Uterus (tissue), 4 donors: Measurements from ENCODE around the gene COA5. TPM values are rescaled to one million over a fixed set of nuclear protein-coding genes. Genes with fewer than 3 reads are reported as not detected.

Experiments
- DNase-seq, 2 donors: peaks; one replicate each; pipeline ENCODE4 v3.0.0-alpha.2; 2019 to 2020
- H3K27ac ChIP-seq, 2 donors: fragments of 200-600 bp; sonication (generic); 1 replicate in 1 of 2; 2 replicates in 1 of 2; pipeline ENCODE4 v1.5.1; 2016 to 2018
- H3K27me3 ChIP-seq, 2 donors: fragments of 200-600 bp; sonication (generic); one replicate each; pipeline ENCODE4 v1.5.1; 2018 to 2019; ENCODE audit warnings: control low read depth in 1 of 2
- H3K36me3 ChIP-seq, 2 donors: fragments of 200-600 bp; sonication (generic); one replicate each; pipeline ENCODE4 v1.5.1; 2019; ENCODE audit warnings: control low read depth in 1 of 2
- H3K4me1 ChIP-seq, 2 donors: fragments of 200-600 bp; sonication (generic); one replicate each; pipeline ENCODE4 v1.5.1; 2018 to 2019; ENCODE audit warnings: control low read depth in 1 of 2
- H3K4me3 ChIP-seq, 2 donors: fragments of 200-600 bp; sonication (generic); 1 replicate in 1 of 2; 2 replicates in 1 of 2; pipeline ENCODE4 v1.5.1; 2018 to 2019; ENCODE audit warnings: mild to moderate bottlenecking in 1 of 2
- H3K9me3 ChIP-seq, 2 donors: fragments of 200-600 bp; sonication (generic); one replicate each; pipeline ENCODE4 v1.5.1; 2019; ENCODE audit warnings: control low read depth in 1 of 2
- CTCF ChIP-seq, 4 experiments: fragments of 200-600 bp in 2 of 4; fragments of 450-650 bp in 2 of 4; sonication (generic) in 2 of 4; IDR thresholded peaks; one replicate each; pipeline ENCODE4 v1.5.1; 2016 to 2019; ENCODE audit warnings: antibody characterized with exemption in 4 of 4, mild to moderate bottlenecking in 2 of 4, moderate library complexity in 1 of 4
- POLR2A ChIP-seq, 2 donors: fragments of 450-650 bp; IDR thresholded peaks; one replicate each; pipeline ENCODE4 v1.6.1; 2016; ENCODE audit warnings: antibody characterized with exemption in 2 of 2, mild to moderate bottlenecking in 1 of 2, moderate library complexity in 1 of 2
- intact Hi-C: fragments of 100-400 bp; cut with DNase I; formaldehyde crosslinking; loops from one replicate; pipeline ENCODE4 v1.15.1; 2023; ENCODE audit warnings: low total_unique reads
- total RNA-seq, 4 donors: library from RNA; depleted of rRNA in 3 of 4; stranded (reverse); fragments of >200 nt in 3 of 4; gene quantifications; one replicate each; pipeline versions ENCODE4 v1.1.0 to v1.2.4, GENCODE V29; 2014 to 2023
- donor health status: DM: yes; HTN: yes; CAD: no.

The COA5 gene
- total RNA-seq, 4 donors from 2014 or later: 9.5 to 76.5 (median 34.4) TPM

- Histone ChIP-seq H3K9me3 (no peaks in the 10 kb centered on the region), H3K36me3 (no peaks in the 10 kb centered on the region), H3K4me3 (no peak overlapping the region)
These were observed 24.3 kb downstream of the COA5 start for GRCh38 chr2:98583816-98584618.

GRCh38 chr2:98583276-98583675, 25.0 kb downstream of the COA5 start:
- TF ChIP-seq CTCF (IDR thresholded peaks at IDR 0.05): no peak
- no peak overlapping the region for H3K27ac ChIP-seq
- no peaks in the 10 kb centered on the region for H3K36me3 ChIP-seq
- H3K4me1 ChIP-seq: no peaks in the 10 kb centered on the region
- no peaks in the 10 kb centered on the region for H3K9me3 ChIP-seq
- no peaks in the 10 kb centered on the region for H3K27me3 ChIP-seq
- intact Hi-C loops: no loop called here
- H3K4me3 ChIP-seq: no peak overlapping the region
- DNase-seq: no peak

More at GRCh38 chr2:98583816-98584618, 24.3 kb downstream of the COA5 start:
- H3K27ac ChIP-seq: no peak overlapping the region
- TF ChIP-seq CTCF (IDR thresholded peaks at IDR 0.05) (no peak), POLR2A (IDR thresholded peaks at IDR 0.05) (no peak)
- H3K4me1 ChIP-seq: no peaks in the 10 kb centered on the region
- no peaks in the 10 kb centered on the region for H3K27me3 ChIP-seq
- intact Hi-C loops: no loop called here
- DNase-seq: no peak

GRCh38 chr2:98582523-98582922, 25.8 kb downstream of the COA5 start:
- intact Hi-C loops: no loop called here
- no peaks in the 10 kb centered on the region for H3K9me3 ChIP-seq
- no peak for DNase-seq
- no peak overlapping the region for H3K27ac ChIP-seq
- no peaks in the 10 kb centered on the region for H3K36me3 ChIP-seq
- H3K4me3 ChIP-seq: no peak overlapping the region
- H3K27me3 ChIP-seq: no peaks in the 10 kb centered on the region
- H3K4me1 ChIP-seq: no peaks in the 10 kb centered on the region
- no peak for TF ChIP-seq POLR2A (IDR thresholded peaks at IDR 0.05)
- TF ChIP-seq CTCF (IDR thresholded peaks at IDR 0.05): no peak

- Histone ChIP-seq H3K27ac (no peak overlapping the region), H3K27me3 (no peaks in the 10 kb centered on the region), H3K9me3 (no peaks in the 10 kb centered on the region), H3K4me1 (no peaks in the 10 kb centered on the region), H3K4me3 (no peak overlapping the region), H3K36me3 (no peaks in the 10 kb centered on the region)
- no peak for DNase-seq
- TF ChIP-seq CTCF (IDR thresholded peaks at IDR 0.05): no peak
- intact Hi-C loops: no loop called here
These were observed 27.5 kb downstream of the COA5 start for GRCh38 chr2:98580656-98581284.

- no peaks in the 10 kb centered on the region for H3K27me3 ChIP-seq
- TF ChIP-seq POLR2A (IDR thresholded peaks at IDR 0.05): no peak
- TF ChIP-seq CTCF (IDR thresholded peaks at IDR 0.05): no peak
These were observed 28.4 kb downstream of the COA5 start for GRCh38 chr2:98579926-98580325.

More at GRCh38 chr2:98579926-98580325, 28.4 kb downstream of the COA5 start:
- Histone ChIP-seq H3K36me3 (no peaks in the 10 kb centered on the region), H3K4me1 (no peaks in the 10 kb centered on the region), H3K9me3 (no peaks in the 10 kb centered on the region), H3K4me3 (no peak overlapping the region), H3K27ac (no peak overlapping the region)
- no peak for DNase-seq
- intact Hi-C loops: no loop called here
